Karpas-422 (cell line): ENCODE results near the gene GCNA. TPM values are rescaled to one million over a fixed set of nuclear protein-coding genes. Genes with fewer than 3 reads are reported as not detected.
"Not testable (repeated sequence)": the region's sequence is repeated elsewhere in the genome, so short reads cannot be mapped to it uniquely, and the experiment has no call there.

ENCODE experiments used
- DNase-seq: peaks from one replicate; pipeline ENCODE4 v3.0.0-alpha.2; 2015
- H2AFZ ChIP-seq: fragments of 200-600 bp; sonication (generic); 2 replicates; pipeline ENCODE4 v1.6.1; 2014; ENCODE audit warnings: antibody characterized with exemption, low read length, mixed read lengths
- H3K27ac ChIP-seq: fragments of 200-600 bp; sonication (generic); 2 replicates; pipeline ENCODE4 v1.5.1; 2014; ENCODE audit warnings: mild to moderate bottlenecking, low read length, moderate library complexity
- H3K27me3 ChIP-seq: fragments of 200-600 bp; sonication (generic); 2 replicates; pipeline ENCODE4 v1.6.1; 2014; ENCODE audit warnings: low read length, mixed read lengths
- H3K36me3 ChIP-seq: fragments of 200-600 bp; sonication (generic); 2 replicates; pipeline ENCODE4 v1.6.1; 2014; ENCODE audit warnings: low read length, mixed read lengths; ENCODE audit not compliant: insufficient read depth
- H3K4me1 ChIP-seq: fragments of 200-600 bp; sonication (generic); 2 replicates; pipeline ENCODE4 v1.6.1; 2014; ENCODE audit warnings: mild to moderate bottlenecking, low read length, mixed read lengths
- H3K4me2 ChIP-seq: fragments of 200-600 bp; sonication (generic); 2 replicates; pipeline ENCODE4 v1.6.1; 2014; ENCODE audit warnings: low read length, low read depth, mild to moderate bottlenecking; ENCODE audit not compliant: poor library complexity, severe bottlenecking
- H3K4me3 ChIP-seq: fragments of 200-600 bp; sonication (generic); 2 replicates; pipeline ENCODE4 v1.5.1; 2014; ENCODE audit warnings: mild to moderate bottlenecking, antibody characterized with exemption, low read length, mixed read lengths
- H3K79me2 ChIP-seq: fragments of 200-600 bp; sonication (generic); 2 replicates; pipeline ENCODE4 v1.6.1; 2014; ENCODE audit warnings: mild to moderate bottlenecking, low read length, mixed read lengths
- H3K9ac ChIP-seq: fragments of 200-600 bp; sonication (generic); 2 replicates; pipeline ENCODE4 v1.6.0; 2014; ENCODE audit warnings: low read length
- H3K9me2 ChIP-seq: fragments of 200-600 bp; sonication (generic), shearing (Covaris generic); replicated peaks from 2 replicates; pipeline ENCODE4 v1.6.0; 2014; ENCODE audit warnings: mild to moderate bottlenecking, low read length, moderate library complexity; ENCODE audit not compliant: insufficient read depth
- H3K9me3 ChIP-seq: fragments of 300-700, 200-600 bp; sonication (generic); 2 replicates; pipeline ENCODE4 v1.6.1; 2014; ENCODE audit warnings: low read length, mixed read lengths
- H4K20me1 ChIP-seq: fragments of 200-600 bp; sonication (generic); 2 replicates; pipeline ENCODE4 v1.6.1; 2014; ENCODE audit warnings: mild to moderate bottlenecking, antibody characterized with exemption, low read length, low read depth; ENCODE audit not compliant: insufficient read depth
- total RNA-seq: library from RNA; depleted of rRNA; stranded (reverse); fragments of >200 nt; shearing (Covaris generic); gene quantifications from 2 replicates; pipeline ENCODE4 v1.2.3, GENCODE V29; 2014; ENCODE audit warnings: low replicate concordance

GCNA gene
- total RNA-seq, 1 experiment from 2014 or later: 5.4 TPM

GRCh38 chrX:71599965-71600364 lies 21.7 kb downstream of the GCNA start:
- Histone ChIP-seq H3K36me3 (peaks cover 12% of the 10 kb centered on the region; the same call in 1 of the 2 replicates), H3K9me3 (no peaks in the 10 kb centered on the region), H2AFZ (no peak overlapping the region), H3K9ac (no peak overlapping the region), H3K27ac (no peak overlapping the region), H3K9me2 (no peaks in the 10 kb centered on the region), H3K79me2 (no peaks in the 10 kb centered on the region), H3K4me3 (no peak overlapping the region), H4K20me1 (no peaks in the 10 kb centered on the region), H3K27me3 (no peaks in the 10 kb centered on the region), H3K4me1 (no peaks in the 10 kb centered on the region), H3K4me2 (no peak overlapping the region)
- DNase-seq: peak; percentile 15

DNA sequence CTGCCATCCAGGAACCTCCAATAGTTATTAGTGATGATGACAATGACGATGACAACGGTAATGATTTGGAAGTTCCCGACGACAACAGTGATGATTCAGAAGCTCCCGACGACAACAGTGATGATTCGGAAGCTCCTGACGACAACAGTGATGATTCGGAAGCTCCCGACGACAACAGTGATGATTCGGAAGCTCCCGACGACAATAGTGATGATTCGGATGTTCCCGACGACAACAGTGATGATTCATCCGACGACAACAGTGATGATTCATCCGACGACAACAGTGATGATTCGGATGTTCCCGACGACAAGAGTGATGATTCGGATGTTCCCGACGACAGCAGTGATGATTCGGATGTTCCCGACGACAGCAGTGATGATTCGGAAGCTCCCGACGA lies 25.4 kb downstream of the GCNA start:
- Histone ChIP-seq H3K79me2 (no peaks in the 10 kb centered on the region), H3K4me2 (no peak overlapping the region), H2AFZ (no peak overlapping the region), H3K4me1 (no peaks in the 10 kb centered on the region), H3K9me3 (no peaks in the 10 kb centered on the region), H4K20me1 (no peaks in the 10 kb centered on the region), H3K36me3 (peaks cover 20% of the 10 kb centered on the region; the same call in 1 of the 2 replicates), H3K4me3 (no peak overlapping the region), H3K27ac (no peak overlapping the region), H3K9ac (no peak overlapping the region), H3K9me2 (no peaks in the 10 kb centered on the region), H3K27me3 (no peaks in the 10 kb centered on the region)
- no peak for DNase-seq

GRCh38 chrX:71604141-71604540 lies 25.9 kb downstream of the GCNA start:
- Histone ChIP-seq H3K9me3 (no peaks in the 10 kb centered on the region), H3K36me3 (peaks cover 22% of the 10 kb centered on the region; the same call in 1 of the 2 replicates), H3K4me2 (no peak overlapping the region)

DNA sequence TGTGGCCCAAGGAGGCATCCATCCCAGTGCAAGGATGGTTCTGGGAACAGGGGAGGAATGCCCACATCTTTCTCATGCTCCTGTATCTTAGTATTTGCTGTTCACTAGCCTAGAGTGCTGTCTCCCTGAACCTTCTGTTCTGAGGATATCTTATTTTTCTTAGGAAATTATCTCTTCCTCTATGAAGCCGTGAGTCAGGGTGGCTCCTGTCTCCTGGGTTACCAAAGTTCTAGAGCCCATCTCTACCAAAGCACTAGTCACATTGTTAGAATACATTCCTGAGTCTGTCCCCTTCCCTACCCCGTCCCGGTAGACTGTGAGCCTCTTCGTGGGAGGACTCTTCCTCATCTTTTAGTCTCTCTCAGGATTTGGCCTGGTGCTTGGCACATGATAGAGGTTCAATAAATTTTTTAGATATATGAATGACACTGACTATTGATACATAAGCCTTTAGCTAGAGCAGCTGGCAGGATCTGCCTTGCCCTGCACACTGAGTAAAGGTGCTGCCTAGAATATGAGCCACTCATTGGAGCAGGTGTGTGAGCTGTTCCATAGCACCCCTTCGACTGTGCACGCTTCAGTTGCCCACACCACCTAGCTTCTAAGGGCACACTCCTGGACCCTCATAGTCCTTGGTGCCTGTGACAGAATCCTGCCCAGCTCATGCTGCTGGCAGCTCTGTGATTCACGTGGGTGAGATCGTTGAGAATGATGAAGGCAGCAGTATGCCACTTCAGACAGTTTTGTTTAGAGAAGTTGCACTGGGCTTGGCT lies 26.7 kb downstream of the GCNA start:
- Histone ChIP-seq H3K9me3 (no peaks in the 10 kb centered on the region), H3K79me2 (no peaks in the 10 kb centered on the region), H3K4me3 (no peak overlapping the region), H4K20me1 (no peaks in the 10 kb centered on the region), H3K27me3 (no peaks in the 10 kb centered on the region), H3K4me2 (no peak overlapping the region), H3K36me3 (peaks cover 20% of the 10 kb centered on the region; the same call in 1 of the 2 replicates), H3K27ac (no peak overlapping the region), H2AFZ (no peak overlapping the region), H3K4me1 (no peaks in the 10 kb centered on the region), H3K9ac (no peak overlapping the region), H3K9me2 (no peaks in the 10 kb centered on the region)
- DNase-seq: no peak

More at GRCh38 chrX:71604141-71604540, 25.9 kb downstream of the GCNA start:
- Histone ChIP-seq H3K4me3 (no peak overlapping the region), H3K9me2 (no peaks in the 10 kb centered on the region), H3K27me3 (no peaks in the 10 kb centered on the region), H3K9ac (no peak overlapping the region), H2AFZ (no peak overlapping the region), H4K20me1 (no peaks in the 10 kb centered on the region), H3K27ac (no peak overlapping the region), H3K79me2 (no peaks in the 10 kb centered on the region), H3K4me1 (no peaks in the 10 kb centered on the region)
- DNase-seq: no peak

GRCh38 chrX:71606536-71607216 lies 28.4 kb downstream of the GCNA start:
- H3K79me2 ChIP-seq: no peaks in the 10 kb centered on the region
- no peak overlapping the region for H3K27ac ChIP-seq
- no peak overlapping the region for H2AFZ ChIP-seq
- no peak overlapping the region for H3K9ac ChIP-seq
- H3K4me3 ChIP-seq: no peak overlapping the region
- no peaks in the 10 kb centered on the region for H3K27me3 ChIP-seq
- H3K9me3 ChIP-seq: no peaks in the 10 kb centered on the region
- H3K4me1 ChIP-seq: no peaks in the 10 kb centered on the region
- H3K36me3 ChIP-seq: peaks cover 20% of the 10 kb centered on the region; the same call in 1 of the 2 replicates
- H3K4me2 ChIP-seq: no peak overlapping the region
- H4K20me1 ChIP-seq: no peaks in the 10 kb centered on the region
- DNase-seq: no peak
- no peaks in the 10 kb centered on the region for H3K9me2 ChIP-seq

GRCh38 chrX:71607488-71607887 lies 29.3 kb downstream of the GCNA start:
- H3K9me3 ChIP-seq: no peaks in the 10 kb centered on the region
- DNase-seq: no peak
- H3K4me1 ChIP-seq: no peaks in the 10 kb centered on the region
- H3K9ac ChIP-seq: no peak overlapping the region
- no peaks in the 10 kb centered on the region for H3K9me2 ChIP-seq
- no peak overlapping the region for H3K4me2 ChIP-seq
- no peak overlapping the region for H3K27ac ChIP-seq
- no peak overlapping the region for H3K4me3 ChIP-seq
- no peaks in the 10 kb centered on the region for H3K79me2 ChIP-seq
- no peak overlapping the region for H2AFZ ChIP-seq
- no peaks in the 10 kb centered on the region for H4K20me1 ChIP-seq
- no peaks in the 10 kb centered on the region for H3K27me3 ChIP-seq
- H3K36me3 ChIP-seq: peaks cover 20% of the 10 kb centered on the region; the same call in 1 of the 2 replicates

- H3K36me3 ChIP-seq: peaks cover 13% of the 10 kb centered on the region; the same call in 1 of the 2 replicates
- H3K4me1 ChIP-seq: no peaks in the 10 kb centered on the region
Measured at GRCh38 chrX:71609095-71609750, 31.0 kb downstream of the GCNA start.

GRCh38 chrX:71611736-71612135 lies 33.5 kb downstream of the GCNA start:
- peaks cover 10% of the 10 kb centered on the region for H3K36me3 ChIP-seq
- not testable (repeated sequence) for H3K27me3 ChIP-seq, H3K9ac ChIP-seq, H3K4me1 ChIP-seq, H3K4me2 ChIP-seq, H3K9me3 ChIP-seq, H3K79me2 ChIP-seq, H3K4me3 ChIP-seq, H3K9me2 ChIP-seq, H4K20me1 ChIP-seq, DNase-seq, H2AFZ ChIP-seq, H3K27ac ChIP-seq

More at GRCh38 chrX:71609095-71609750, 31.0 kb downstream of the GCNA start:
- H3K9ac ChIP-seq: no peak overlapping the region
- H3K27me3 ChIP-seq: no peaks in the 10 kb centered on the region
- H3K27ac ChIP-seq: no peak overlapping the region
- no peak for DNase-seq
- H3K4me2 ChIP-seq: no peak overlapping the region
- no peak overlapping the region for H3K4me3 ChIP-seq
- H2AFZ ChIP-seq: no peak overlapping the region
- H3K9me3 ChIP-seq: no peaks in the 10 kb centered on the region
- H3K79me2 ChIP-seq: no peaks in the 10 kb centered on the region
- no peaks in the 10 kb centered on the region for H4K20me1 ChIP-seq
- no peaks in the 10 kb centered on the region for H3K9me2 ChIP-seq
